K562 (cell line): ENCODE measurements around the gene PSMD13. TPM values are rescaled to one million over a fixed set of nuclear protein-coding genes. Genes with fewer than 3 reads are reported as not detected.

Experiments
- ADNP ChIP-seq: fragments of 200-800 bp; sonication (Bioruptor generic); IDR thresholded peaks from 2 replicates; pipeline ENCODE4 v1.6.1; 2016; ENCODE audit warnings: missing genetic modification characterization, missing compliant biosample characterization
- ARID4B ChIP-seq: sonication (generic); formaldehyde crosslinking; IDR thresholded peaks from 2 replicates; pipeline ENCODE4 v1.8.0; 2022; ENCODE audit warnings: mild to moderate bottlenecking, missing genetic modification reagents
- BCOR ChIP-seq: fragments of 450-650 bp; IDR thresholded peaks from 2 replicates; pipeline ENCODE4 v1.6.1; 2016
- DNMT1 ChIP-seq: fragments of 450-650 bp; IDR thresholded peaks from 2 replicates; pipeline ENCODE4 v1.6.1; 2016; ENCODE audit warnings: antibody characterized with exemption, mild to moderate bottlenecking
- GTF2A2 ChIP-seq: IDR thresholded peaks from 2 replicates; pipeline ENCODE4 v1.6.1; 2016; ENCODE audit warnings: mild to moderate bottlenecking, missing genetic modification characterization, missing compliant biosample characterization
- GTF2E2 ChIP-seq: fragments of 200-800 bp; sonication (Bioruptor generic); IDR thresholded peaks from 2 replicates; pipeline ENCODE4 v1.6.1; 2016; ENCODE audit warnings: missing genetic modification characterization, missing compliant biosample characterization
- HMBOX1 ChIP-seq: sonication (generic); IDR thresholded peaks from 2 replicates; pipeline ENCODE4 v1.6.1; 2016
- KLF16 ChIP-seq: IDR thresholded peaks from 2 replicates; pipeline ENCODE4 v1.6.1; 2016; ENCODE audit warnings: antibody characterized with exemption
- MCM3 ChIP-seq: fragments of 450-650 bp; IDR thresholded peaks from 2 replicates; pipeline ENCODE4 v1.6.1; 2016
- NBN ChIP-seq: fragments of 450-650 bp; IDR thresholded peaks from 2 replicates; pipeline ENCODE4 v1.6.1; 2016; ENCODE audit warnings: low read depth, mild to moderate bottlenecking
- RNF219 ChIP-seq: fragments of 250-450 bp; sonication (Bioruptor Pico); IDR thresholded peaks from 2 replicates; pipeline ENCODE4 v1.5.0; 2022; ENCODE audit warnings: mild to moderate bottlenecking
- TAF1 ChIP-seq: IDR thresholded peaks from 2 replicates; pipeline ENCODE4 v1.6.1; 2011; ENCODE audit warnings: mild to moderate bottlenecking, low read length, moderate library complexity; ENCODE audit not compliant: insufficient read depth, control insufficient read depth, severe bottlenecking; ENCODE audit errors: extremely low read depth
- THAP12 ChIP-seq: fragments of 250-450 bp; sonication (Bioruptor Pico); IDR thresholded peaks from 2 replicates; pipeline ENCODE4 v1.9.0; 2021; ENCODE audit warnings: mild to moderate bottlenecking, inconsistent platforms
- ZBTB8A ChIP-seq: fragments of 450-650 bp; IDR thresholded peaks from 2 replicates; pipeline ENCODE4 v1.6.1; 2018; ENCODE audit warnings: mild to moderate bottlenecking, moderate library complexity; ENCODE audit not compliant: partially characterized antibody
- ZC3H4 ChIP-seq: sonication (generic); formaldehyde crosslinking; IDR thresholded peaks from 2 replicates; pipeline ENCODE4 v1.9.0; 2021; ENCODE audit warnings: missing genetic modification reagents, borderline replicate concordance
- ZNF384 ChIP-seq: IDR thresholded peaks from 2 replicates; pipeline ENCODE4 v1.6.1; 2012; ENCODE audit warnings: low read depth, low read length, improper control_type of control experiment
- ZNF668 ChIP-seq: fragments of 250-450 bp; sonication (Bioruptor Pico); IDR thresholded peaks from 2 replicates; pipeline ENCODE4 v1.8.0; 2022; ENCODE audit warnings: mild to moderate bottlenecking, inconsistent platforms
- ZNF77 ChIP-seq: fragments of 250-450 bp; sonication (Bioruptor Pico); IDR thresholded peaks from 2 replicates; pipeline ENCODE4 v1.5.0; 2020
- ZNF780A ChIP-seq: fragments of 250-450 bp; sonication (Bioruptor Pico); IDR thresholded peaks from 2 replicates; pipeline ENCODE4 v1.5.0; 2021; ENCODE audit warnings: mild to moderate bottlenecking
- polyA plus RNA-seq, 8 experiments: library from polyadenylated mRNA; depleted of rRNA in 4 of 8; stranded (reverse) in 5 of 8; unstranded in 3 of 8; fragments of >200 nt; fragmentation: Nextera tagmentation in 2 of 8; fragmentation: Illumina TruSeq in 1 of 8; extraction: Ambion mirVana in 2 of 8; extraction: Trizol in 1 of 8; gene quantifications; 2 replicates each; pipeline versions ENCODE4 v1.2.1 to v1.2.3, GENCODE V29; 2011 to 2014; ENCODE audit warnings: inconsistent platforms in 1 of 8, missing spikeins in 1 of 8
- total RNA-seq, 7 experiments: library from RNA; depleted of rRNA in 6 of 7; stranded (reverse); fragments of >200 nt in 6 of 7; fragmentation: Illumina TruSeq in 2 of 7; extraction: Trizol in 2 of 7; gene quantifications; 2 replicates each; pipeline versions ENCODE4 v1.2.1 to v1.2.3, GENCODE V29; 2011 to 2021; ENCODE audit warnings: low replicate concordance in 1 of 7

Gene PSMD13
- total and polyA plus RNA-seq, 9 of the 15 experiments (the other 6 are each of a cell fraction or from before 2014, with no cell fraction given), result 185 to 383 (median 267) TPM

- peak; percentile 52; the same call in 1 of the 2 replicates for TF ChIP-seq ARID4B
- TF ChIP-seq ZC3H4 (CRISPR knock-in tag), result no peak; the same call in 1 of the 2 replicates
- TF ChIP-seq ZNF780A (CRISPR knock-in tag), result no peak
- TF ChIP-seq MCM3, result no peak
- no peak for TF ChIP-seq DNMT1
- no peak for TF ChIP-seq ADNP (tag)
- TF ChIP-seq HMBOX1, result no peak
- no peak for TF ChIP-seq ZNF668 (CRISPR knock-in tag)
- no peak for TF ChIP-seq THAP12 (CRISPR knock-in tag)
- no peak for TF ChIP-seq ZBTB8A
- no peak for TF ChIP-seq GTF2A2 (tag)
- no peak for TF ChIP-seq ZNF77 (CRISPR knock-in tag)
- TF ChIP-seq ZNF384, result no peak
- TF ChIP-seq KLF16, result no peak
- no peak for TF ChIP-seq RNF219 (CRISPR knock-in tag)
- TF ChIP-seq TAF1, result peak; percentile 84
- TF ChIP-seq GTF2E2 (tag), result 0 out of 2 replicates have a peak, but pooled peaks have one; percentile 73
- TF ChIP-seq BCOR, result no peak
- no peak for TF ChIP-seq NBN
Observed at GRCh38 chr11:236774-237767, at the start of gene PSMD13 (continued).
